ENCODE results near the gene OPN4.

The OPN4 gene, protein sequence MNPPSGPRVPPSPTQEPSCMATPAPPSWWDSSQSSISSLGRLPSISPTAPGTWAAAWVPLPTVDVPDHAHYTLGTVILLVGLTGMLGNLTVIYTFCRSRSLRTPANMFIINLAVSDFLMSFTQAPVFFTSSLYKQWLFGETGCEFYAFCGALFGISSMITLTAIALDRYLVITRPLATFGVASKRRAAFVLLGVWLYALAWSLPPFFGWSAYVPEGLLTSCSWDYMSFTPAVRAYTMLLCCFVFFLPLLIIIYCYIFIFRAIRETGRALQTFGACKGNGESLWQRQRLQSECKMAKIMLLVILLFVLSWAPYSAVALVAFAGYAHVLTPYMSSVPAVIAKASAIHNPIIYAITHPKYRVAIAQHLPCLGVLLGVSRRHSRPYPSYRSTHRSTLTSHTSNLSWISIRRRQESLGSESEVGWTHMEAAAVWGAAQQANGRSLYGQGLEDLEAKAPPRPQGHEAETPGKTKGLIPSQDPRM

DNA sequence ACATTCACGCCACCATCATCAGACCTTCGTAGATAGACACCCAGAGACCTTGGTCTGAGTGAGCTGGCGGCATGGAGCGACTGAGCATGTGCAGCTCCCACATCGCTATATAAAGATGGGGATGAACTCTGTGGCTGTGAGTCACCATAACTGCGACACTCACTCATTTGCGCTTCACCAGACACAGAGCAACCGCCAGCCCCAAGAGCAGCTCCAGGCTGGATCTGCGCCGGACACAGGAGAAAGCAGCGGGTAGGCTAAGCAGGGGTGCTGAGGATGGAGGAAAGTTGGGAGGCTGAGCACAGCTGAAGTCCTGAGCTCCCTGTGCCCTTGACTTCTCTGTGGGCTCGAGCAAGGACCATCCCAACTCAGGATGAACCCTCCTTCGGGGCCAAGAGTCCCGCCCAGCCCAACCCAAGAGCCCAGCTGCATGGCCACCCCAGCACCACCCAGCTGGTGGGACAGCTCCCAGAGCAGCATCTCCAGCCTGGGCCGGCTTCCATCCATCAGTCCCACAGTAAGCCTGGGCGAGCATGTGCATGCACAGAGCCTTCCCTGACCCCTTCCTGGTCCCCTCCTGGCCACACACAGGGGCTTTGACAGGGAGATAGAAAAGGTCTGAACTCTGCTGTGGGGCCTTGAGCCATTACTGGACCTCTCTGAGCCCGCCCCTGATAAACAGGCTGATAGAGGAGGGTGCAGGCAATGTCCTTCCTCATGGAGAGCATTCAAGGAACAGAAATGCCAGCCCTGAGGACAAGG, at the start of gene OPN4:
OPN4 (plus strand) TSS at position 137 of the 762 bp plus-strand sequence; CDS start at position 374, 237 bp downstream.
- no peak for DNase-seq (ENCODE audit: extremely low spot score)
- TF ChIP-seq TARDBP (IDR thresholded peaks at IDR 0.05) = no peak
- no peak for TF ChIP-seq ELF4 (IDR thresholded peaks at IDR 0.05)
- TF ChIP-seq, protein P1, sequence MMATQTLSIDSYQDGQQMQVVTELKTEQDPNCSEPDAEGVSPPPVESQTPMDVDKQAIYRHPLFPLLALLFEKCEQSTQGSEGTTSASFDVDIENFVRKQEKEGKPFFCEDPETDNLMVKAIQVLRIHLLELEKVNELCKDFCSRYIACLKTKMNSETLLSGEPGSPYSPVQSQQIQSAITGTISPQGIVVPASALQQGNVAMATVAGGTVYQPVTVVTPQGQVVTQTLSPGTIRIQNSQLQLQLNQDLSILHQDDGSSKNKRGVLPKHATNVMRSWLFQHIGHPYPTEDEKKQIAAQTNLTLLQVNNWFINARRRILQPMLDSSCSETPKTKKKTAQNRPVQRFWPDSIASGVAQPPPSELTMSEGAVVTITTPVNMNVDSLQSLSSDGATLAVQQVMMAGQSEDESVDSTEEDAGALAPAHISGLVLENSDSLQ (IDR thresholded peaks at IDR 0.05) = no peak
- TF ChIP-seq LEF1 (IDR thresholded peaks at IDR 0.05; ENCODE audit: borderline replicate concordance) = no peak
- TF ChIP-seq SUZ12 (IDR thresholded peaks at IDR 0.05) = no peak
- TF ChIP-seq ZNF384 (IDR thresholded peaks at IDR 0.05) = no peak
- TF ChIP-seq HDGF (IDR thresholded peaks at IDR 0.05; ENCODE audit: borderline replicate concordance) = no peak
- TF ChIP-seq NFRKB (IDR thresholded peaks at IDR 0.05) = no peak
- no peak for TF ChIP-seq FOXK2 (IDR thresholded peaks at IDR 0.05)
- TF ChIP-seq ARNT (IDR thresholded peaks at IDR 0.05) = no peak
- TF ChIP-seq FOXA1 (IDR thresholded peaks at IDR 0.05) = no peak
- TF ChIP-seq SP1 (IDR thresholded peaks at IDR 0.05) = no peak
- no peak for TF ChIP-seq L3MBTL2 (conservative IDR thresholded peaks at IDR 0.05)
- TF ChIP-seq FOXM1 (IDR thresholded peaks at IDR 0.05; ENCODE audit: borderline replicate concordance) = no peak
- no peak for TF ChIP-seq CTBP1 (IDR thresholded peaks at IDR 0.05; ENCODE audit: borderline replicate concordance)
- TF ChIP-seq BHLHE40 (IDR thresholded peaks at IDR 0.05; ENCODE audit: borderline replicate concordance) = no peak
- CTCF ChIA-PET = no interaction called here
- POLR2A ChIA-PET = no interaction called here

DNA sequence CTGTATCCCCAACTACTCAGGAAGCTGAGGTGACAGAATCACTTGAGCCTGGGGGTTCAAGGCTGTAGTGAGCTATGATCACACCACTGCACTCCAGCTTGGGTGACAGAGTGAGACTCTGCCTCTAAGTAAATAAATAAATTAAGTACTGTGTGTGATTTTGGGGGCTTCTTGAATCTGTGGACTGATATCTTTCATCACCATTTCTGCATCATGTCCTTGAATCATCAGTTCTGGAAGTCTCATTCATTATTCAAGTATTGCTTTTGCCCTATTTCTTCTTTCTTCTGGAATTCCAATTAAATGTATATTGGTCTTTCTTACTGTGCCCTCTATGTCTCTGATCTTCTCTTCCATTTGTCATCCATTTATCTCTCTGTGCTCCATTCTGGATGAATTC, 46.7 kb upstream of the OPN4 start:
- TF ChIP-seq SUZ12 (IDR thresholded peaks at IDR 0.05) = no peak
- no peak for TF ChIP-seq NFRKB (IDR thresholded peaks at IDR 0.05)
- TF ChIP-seq BHLHE40 (IDR thresholded peaks at IDR 0.05; ENCODE audit: borderline replicate concordance) = no peak
- TF ChIP-seq, protein P1 (IDR thresholded peaks at IDR 0.05) = no peak
- no peak for TF ChIP-seq TARDBP (IDR thresholded peaks at IDR 0.05)
- ChIA-PET CTCF (no interaction called here), POLR2A (no interaction called here)
- DNase-seq (ENCODE audit: extremely low spot score) = no peak

DNA sequence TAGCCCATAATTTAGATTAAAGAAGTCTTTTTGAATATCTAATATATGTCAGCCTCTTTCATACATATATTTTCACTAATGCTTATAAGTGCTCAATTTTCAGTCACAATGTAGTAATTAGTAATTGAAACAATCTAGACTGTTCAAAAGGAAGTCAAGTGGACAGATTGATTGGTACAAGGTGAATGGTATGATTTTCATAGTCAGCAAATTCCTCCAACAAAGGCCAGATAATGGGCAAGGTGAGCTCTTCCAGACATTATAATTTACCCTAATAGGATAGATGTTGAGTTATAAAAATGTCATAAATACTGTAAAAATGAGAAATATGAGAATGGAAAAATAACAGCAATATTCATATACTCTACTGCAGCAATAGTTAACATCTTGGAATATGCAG, 44.4 kb upstream of the OPN4 start:
- ChIA-PET POLR2A (no interaction called here), CTCF (interaction anchor here (0.6 kb wide), 1 partner anchor 83 kb away, joined by 3 read pairs; no protein-coding TSS in a partner anchor)
- DNase-seq (ENCODE audit: extremely low spot score) = no peak
- no peak for TF ChIP-seq NFRKB (IDR thresholded peaks at IDR 0.05)
- TF ChIP-seq, protein P1 (IDR thresholded peaks at IDR 0.05) = no peak
- no peak for TF ChIP-seq HDGF (IDR thresholded peaks at IDR 0.05; ENCODE audit: borderline replicate concordance)
- no peak for TF ChIP-seq ARNT (IDR thresholded peaks at IDR 0.05)
- no peak for TF ChIP-seq ELF4 (IDR thresholded peaks at IDR 0.05)
- TF ChIP-seq CTBP1 (IDR thresholded peaks at IDR 0.05; ENCODE audit: borderline replicate concordance) = no peak
- no peak for TF ChIP-seq LEF1 (IDR thresholded peaks at IDR 0.05; ENCODE audit: borderline replicate concordance)
- no peak for TF ChIP-seq ZNF384 (IDR thresholded peaks at IDR 0.05)
- no peak for TF ChIP-seq TARDBP (IDR thresholded peaks at IDR 0.05)
- TF ChIP-seq FOXK2 (IDR thresholded peaks at IDR 0.05) = no peak
- no peak for TF ChIP-seq L3MBTL2 (conservative IDR thresholded peaks at IDR 0.05)
- no peak for TF ChIP-seq SUZ12 (IDR thresholded peaks at IDR 0.05)
- no peak for TF ChIP-seq BHLHE40 (IDR thresholded peaks at IDR 0.05; ENCODE audit: borderline replicate concordance)
- TF ChIP-seq FOXM1 (IDR thresholded peaks at IDR 0.05; ENCODE audit: borderline replicate concordance) = no peak
- no peak for TF ChIP-seq FOXA1 (IDR thresholded peaks at IDR 0.05)
- TF ChIP-seq SP1 (IDR thresholded peaks at IDR 0.05) = no peak

DNA sequence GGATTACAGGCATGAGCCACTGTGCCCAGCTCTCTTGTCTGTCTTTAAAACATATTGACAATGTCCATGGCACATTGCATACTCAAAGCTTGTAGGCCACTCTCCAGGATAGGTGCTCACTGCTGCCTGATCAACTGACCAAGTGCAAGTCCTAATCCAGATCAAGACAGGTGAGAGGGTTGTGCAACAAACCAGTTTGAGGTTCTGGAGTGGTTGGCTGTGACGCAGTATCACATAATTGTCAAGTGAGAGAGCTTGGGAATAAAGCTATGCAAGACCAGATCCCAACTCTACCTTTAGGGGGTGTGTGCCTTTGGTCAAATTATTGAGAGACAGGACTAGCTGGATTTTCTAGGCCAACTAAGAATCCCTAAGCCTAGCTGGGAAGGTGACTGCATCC, 43.0 kb upstream of the OPN4 start:
- ChIA-PET POLR2A (interaction anchor here (0.6 kb wide), 1 partner anchor 12 kb away, joined by 3 read pairs; no protein-coding TSS in a partner anchor), CTCF (interaction anchor here (0.6 kb wide), 1 partner anchor 1998 kb away, joined by 3 read pairs; no protein-coding TSS in a partner anchor)
- TF ChIP-seq ZNF384 (IDR thresholded peaks at IDR 0.05) (no peak), SUZ12 (IDR thresholded peaks at IDR 0.05) (no peak)
- no peak for DNase-seq (ENCODE audit: extremely low spot score)

DNA sequence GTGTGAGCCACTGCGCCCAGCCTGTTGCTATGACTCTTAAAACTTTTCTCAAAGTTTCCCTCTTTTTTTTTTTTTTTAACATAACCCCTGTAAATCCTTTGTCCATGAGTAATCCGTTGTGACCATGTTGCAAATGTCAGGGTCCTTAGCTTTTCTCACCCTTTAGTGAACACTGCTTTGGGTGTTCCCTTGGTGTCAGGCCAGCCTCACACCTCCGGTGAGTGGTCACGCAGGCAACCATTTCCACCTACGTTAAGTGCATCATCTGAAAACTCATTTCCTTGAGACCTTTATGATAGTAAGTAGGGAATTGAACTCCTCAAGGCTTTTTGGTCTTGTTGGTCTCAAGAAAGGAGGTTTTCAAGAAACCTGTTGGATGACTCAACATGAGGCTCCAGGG, 41.3 kb upstream of the OPN4 start:
- TF ChIP-seq ZNF384 (IDR thresholded peaks at IDR 0.05) = no peak
- TF ChIP-seq ELF4 (IDR thresholded peaks at IDR 0.05) = no peak
- TF ChIP-seq SUZ12 (IDR thresholded peaks at IDR 0.05) = no peak
- TF ChIP-seq NFRKB (IDR thresholded peaks at IDR 0.05) = no peak
- TF ChIP-seq TARDBP (IDR thresholded peaks at IDR 0.05) = no peak
- no peak for TF ChIP-seq FOXA1 (IDR thresholded peaks at IDR 0.05)
- no peak for TF ChIP-seq FOXK2 (IDR thresholded peaks at IDR 0.05)
- no peak for TF ChIP-seq CTBP1 (IDR thresholded peaks at IDR 0.05; ENCODE audit: borderline replicate concordance)
- TF ChIP-seq, protein P1 (IDR thresholded peaks at IDR 0.05) = no peak
- TF ChIP-seq L3MBTL2 (conservative IDR thresholded peaks at IDR 0.05) = no peak
- no peak for TF ChIP-seq BHLHE40 (IDR thresholded peaks at IDR 0.05; ENCODE audit: borderline replicate concordance)
- TF ChIP-seq SP1 (IDR thresholded peaks at IDR 0.05) = no peak
- no peak for DNase-seq (ENCODE audit: extremely low spot score)
- POLR2A ChIA-PET = no interaction called here
- CTCF ChIA-PET = no interaction called here

Measured in HEK293T (cell line).